Mesenchymal stem cell (in vitro differentiated cells and primary cell): ENCODE measurements around the gene GAPT.

Source experiments
- DNase-seq: peaks from one replicate; pipeline ENCODE4 v3.0.0-alpha.2; 2013
- H2AFZ ChIP-seq: one replicate; pipeline ENCODE4 v1.6.1; 2013; ENCODE audit warnings: low read depth, mild to moderate bottlenecking, control low read depth, inconsistent platforms, low read length, moderate library complexity
- H2AK5ac ChIP-seq: 2 replicates; pipeline ENCODE4 v1.6.1; 2013; ENCODE audit warnings: low read length, moderate library complexity, mild to moderate bottlenecking, inconsistent platforms; ENCODE audit not compliant: severe bottlenecking
- H2BK120ac ChIP-seq: one replicate; pipeline ENCODE4 v1.6.1; 2013; ENCODE audit warnings: low read depth, mild to moderate bottlenecking, inconsistent platforms, low read length, moderate library complexity
- H2BK12ac ChIP-seq, 2 experiments: one replicate each; pipeline ENCODE4 v1.6.1; 2013; ENCODE audit warnings: inconsistent platforms in 2 of 2, low read length in 2 of 2, mild to moderate bottlenecking in 2 of 2, moderate library complexity in 2 of 2, control low read depth in 1 of 2
- H2BK15ac ChIP-seq: one replicate; pipeline ENCODE4 v1.6.1; 2013; ENCODE audit warnings: mild to moderate bottlenecking, low read depth, inconsistent platforms; ENCODE audit not compliant: poor library complexity, severe bottlenecking
- H2BK5ac ChIP-seq: 2 replicates; pipeline ENCODE4 v1.6.1; 2013; ENCODE audit warnings: low read depth, mild to moderate bottlenecking, low read length, control low read depth, inconsistent platforms; ENCODE audit not compliant: poor library complexity, severe bottlenecking
- H3K14ac ChIP-seq, 2 experiments: one replicate each; pipeline ENCODE4 v1.6.1; 2013; ENCODE audit warnings: inconsistent platforms in 2 of 2, low read length in 2 of 2, control low read depth in 1 of 2, mild to moderate bottlenecking in 1 of 2, moderate library complexity in 1 of 2
- H3K18ac ChIP-seq, 2 experiments: one replicate each; pipeline ENCODE4 v1.6.1; 2013; ENCODE audit warnings: inconsistent platforms in 2 of 2, low read length in 2 of 2, control low read depth in 1 of 2, low read depth in 1 of 2, mild to moderate bottlenecking in 1 of 2
- H3K23ac ChIP-seq, 2 experiments: one replicate each; pipeline ENCODE4 v1.6.1; 2013; ENCODE audit warnings: inconsistent platforms in 2 of 2, low read length in 2 of 2, mild to moderate bottlenecking in 2 of 2, moderate library complexity in 2 of 2, control low read depth in 1 of 2
- H3K27ac ChIP-seq: 2 replicates; pipeline ENCODE4 v1.5.1; 2013; ENCODE audit warnings: mild to moderate bottlenecking, moderate library complexity, low read length, control low read depth, inconsistent platforms; ENCODE audit not compliant: poor library complexity, severe bottlenecking
- H3K27me3 ChIP-seq, 2 experiments: 2 replicates each; pipeline versions ENCODE4 v1.6.1 to v1.7.0; 2013; ENCODE audit warnings: low read length in 2 of 2, mild to moderate bottlenecking in 2 of 2, moderate library complexity in 2 of 2, control low read depth in 1 of 2, inconsistent platforms in 1 of 2; ENCODE audit not compliant: control insufficient read depth in 1 of 2, insufficient read depth in 1 of 2
- H3K36me3 ChIP-seq, 2 experiments: 2 replicates each; pipeline versions ENCODE4 v1.6.1 to v1.7.0; 2013; ENCODE audit warnings: low read length in 2 of 2, control low read depth in 1 of 2, inconsistent platforms in 1 of 2, low read depth in 1 of 2, mild to moderate bottlenecking in 1 of 2; ENCODE audit not compliant: insufficient read depth in 2 of 2, control insufficient read depth in 1 of 2
- H3K4ac ChIP-seq, 2 experiments: one replicate each; pipeline ENCODE4 v1.6.1; 2013; ENCODE audit warnings: inconsistent platforms in 2 of 2, low read length in 2 of 2, mild to moderate bottlenecking in 2 of 2, moderate library complexity in 2 of 2, control low read depth in 1 of 2, low read depth in 1 of 2
- H3K4me1 ChIP-seq: 2 replicates; pipeline ENCODE4 v1.6.1; 2013; ENCODE audit warnings: low read depth, low read length, control low read depth; ENCODE audit not compliant: control insufficient read depth, insufficient read depth
- H3K4me2 ChIP-seq: 2 replicates; pipeline ENCODE4 v1.6.1; 2013; ENCODE audit warnings: low read length, mild to moderate bottlenecking, inconsistent platforms; ENCODE audit not compliant: poor library complexity, severe bottlenecking
- H3K4me3 ChIP-seq, 2 experiments: 2 replicates each; pipeline versions ENCODE4 v1.5.1 to v1.7.0; 2013; ENCODE audit warnings: low read length in 2 of 2, mild to moderate bottlenecking in 2 of 2, control low read depth in 1 of 2, low read depth in 1 of 2; ENCODE audit not compliant: insufficient read depth in 1 of 2
- H3K79me1 ChIP-seq: replicated peaks from 2 replicates; pipeline ENCODE4 v1.6.1; 2013; ENCODE audit warnings: mild to moderate bottlenecking, control low read depth, low read length, inconsistent platforms; ENCODE audit not compliant: poor library complexity, severe bottlenecking
- H3K9ac ChIP-seq: 2 replicates; pipeline ENCODE4 v1.7.0; 2013; ENCODE audit warnings: mild to moderate bottlenecking, low read length, moderate library complexity
- H3K9me3 ChIP-seq: 2 replicates; pipeline ENCODE4 v1.7.0; 2013; ENCODE audit warnings: mild to moderate bottlenecking, low read length; ENCODE audit not compliant: control insufficient read depth
- H4K8ac ChIP-seq: one replicate; pipeline ENCODE4 v1.6.1; 2013; ENCODE audit warnings: inconsistent platforms, mild to moderate bottlenecking, low read length, moderate library complexity
- H4K91ac ChIP-seq: one replicate; pipeline ENCODE4 v1.6.1; 2013; ENCODE audit warnings: mild to moderate bottlenecking, low read length, inconsistent platforms
- WGBS: methylation state at CpG from one replicate; pipeline ENCODE4 v1.1.7; 2013; ENCODE audit warnings: mixed read lengths; 5-methylcytosine and 5-hydroxymethylcytosine counted together

GAPT gene

GRCh38 chr5:58505971-58506640 lies 14.9 kb downstream of the GAPT start:
- Histone ChIP-seq H3K9ac (no peak overlapping the region), H2BK15ac (no peak overlapping the region), H3K27me3 (peaks cover 5 to 15% of the 10 kb centered on the region in 2 experiments), H2BK12ac (no peak overlapping the region), H3K4ac (no peak overlapping the region), H3K23ac (no peak overlapping the region), H2AFZ (no peak overlapping the region), H3K27ac (no peak overlapping the region), H2AK5ac (no peak overlapping the region), H3K79me1 (no peaks in the 10 kb centered on the region), H3K4me1 (no peaks in the 10 kb centered on the region), H2BK5ac (no peak overlapping the region), H4K8ac (no peak overlapping the region), H3K4me2 (no peak overlapping the region), H3K9me3 (no peaks in the 10 kb centered on the region), H3K36me3 (no peaks in the 10 kb centered on the region), H2BK120ac (no peak overlapping the region), H3K14ac (no peak overlapping the region), H3K4me3 (no peak overlapping the region), H3K18ac (no peak overlapping the region), H4K91ac (no peak overlapping the region)
- no peak for DNase-seq
- WGBS = no CpG with 5 or more reads among the region's 2 CpGs

- Histone ChIP-seq H3K4me2 (no peak overlapping the region), H2AK5ac (no peak overlapping the region), H3K4me1 (no peaks in the 10 kb centered on the region), H3K18ac (no peak overlapping the region), H3K9me3 (no peaks in the 10 kb centered on the region), H2AFZ (no peak overlapping the region), H3K23ac (no peak overlapping the region), H2BK120ac (no peak overlapping the region), H2BK12ac (no peak overlapping the region), H3K79me1 (no peaks in the 10 kb centered on the region), H3K27ac (no peak overlapping the region), H3K4me3 (no peak overlapping the region), H2BK15ac (no peak overlapping the region), H4K91ac (no peak overlapping the region), H2BK5ac (no peak overlapping the region), H3K27me3 (peaks cover 5 to 8% of the 10 kb centered on the region in 2 experiments), H4K8ac (no peak overlapping the region), H3K4ac (no peak overlapping the region), H3K14ac (no peak overlapping the region), H3K36me3 (no peaks in the 10 kb centered on the region), H3K9ac (no peak overlapping the region)
- DNase-seq = no peak
- WGBS = 64% methylated on average over 4 of the region's 4 CpGs
Measured at GRCh38 chr5:58507715-58508114, 16.5 kb downstream of the GAPT start.

GRCh38 chr5:58517198-58517597 lies 26.0 kb downstream of the GAPT start:
- Histone ChIP-seq H2BK120ac (no peak overlapping the region), H3K79me1 (no peaks in the 10 kb centered on the region), H3K36me3 (no peaks in the 10 kb centered on the region), H3K4me3 (no peak overlapping the region), H3K18ac (no peak overlapping the region), H3K4me2 (no peak overlapping the region), H4K8ac (no peak overlapping the region), H3K4me1 (no peaks in the 10 kb centered on the region), H4K91ac (no peak overlapping the region), H3K27me3 (no peaks in the 10 kb centered on the region), H3K27ac (no peak overlapping the region), H2BK5ac (no peak overlapping the region), H3K23ac (no peak overlapping the region), H2BK15ac (no peak overlapping the region), H2AFZ (no peak overlapping the region), H3K9me3 (peaks cover 41% of the 10 kb centered on the region), H2AK5ac (no peak overlapping the region), H3K9ac (no peak overlapping the region), H3K14ac (no peak overlapping the region), H3K4ac (no peak overlapping the region), H2BK12ac (no peak overlapping the region)
- DNase-seq = no peak

GRCh38 chr5:58523956-58524355 lies 32.7 kb downstream of the GAPT start:
- Histone ChIP-seq H2BK5ac (no peak overlapping the region), H3K79me1 (no peaks in the 10 kb centered on the region), H3K9ac (peak overlapping the region; percentile 44), H3K27ac (no peak overlapping the region), H2BK12ac (no peak overlapping the region), H2AFZ (no peak overlapping the region), H3K14ac (no peak overlapping the region), H3K9me3 (no peaks in the 10 kb centered on the region), H3K36me3 (no peaks in the 10 kb centered on the region), H4K91ac (no peak overlapping the region), H3K4me2 (no peak overlapping the region), H2BK15ac (no peak overlapping the region), H3K27me3 (no peaks in the 10 kb centered on the region), H2BK120ac (no peak overlapping the region), H3K4me3 (no peak overlapping the region), H3K23ac (no peak overlapping the region), H4K8ac (no peak overlapping the region), H3K18ac (no peak overlapping the region), H3K4me1 (no peaks in the 10 kb centered on the region), H3K4ac (no peak overlapping the region), H2AK5ac (no peak overlapping the region)
- no peak for DNase-seq
